Spleen (tissue), 11 donors: ENCODE results near the gene BTBD19. TPM values are rescaled to one million over a fixed set of nuclear protein-coding genes. Genes with fewer than 3 reads are reported as not detected.
A peak's percentile ranks its signal among the peaks of the same experiment; 100 is the strongest.

ENCODE experiments used
- DNase-seq: peaks from one replicate; pipeline ENCODE4 v3.0.0-alpha.2; 2020
- H3K27ac ChIP-seq, 8 donors: fragments of 200-600 bp; sonication (generic) in 7 of 8; 1 replicate in 4 of 8; 2 replicates in 4 of 8; pipeline versions ENCODE4 v1.5.0 to v1.8.0; 2016 to 2021; ENCODE audit warnings: inconsistent platforms in 4 of 8, mild to moderate bottlenecking in 4 of 8, moderate library complexity in 1 of 8
- H3K27me3 ChIP-seq, 7 donors: fragments of 200-600 bp; sonication (generic) in 6 of 7; replicated peaks in 1 of 7; 1 replicate in 4 of 7; 2 replicates in 3 of 7; pipeline versions ENCODE4 v1.5.0 to v1.8.0; 2016 to 2021; ENCODE audit warnings: inconsistent platforms in 3 of 7, mild to moderate bottlenecking in 1 of 7
- H3K36me3 ChIP-seq, 6 donors: fragments of 200-600 bp; sonication (generic) in 5 of 6; 1 replicate in 4 of 6; 2 replicates in 2 of 6; pipeline versions ENCODE4 v1.5.0 to v1.8.0; 2016 to 2021; ENCODE audit warnings: inconsistent platforms in 2 of 6
- H3K4me1 ChIP-seq, 6 donors: fragments of 200-600 bp; sonication (generic) in 5 of 6; 1 replicate in 3 of 6; 2 replicates in 3 of 6; pipeline versions ENCODE4 v1.5.0 to v1.8.0; 2016 to 2021; ENCODE audit warnings: inconsistent platforms in 3 of 6
- H3K4me3 ChIP-seq, 8 donors: fragments of 200-600 bp; sonication (generic) in 7 of 8; 1 replicate in 4 of 8; 2 replicates in 4 of 8; pipeline versions ENCODE4 v1.5.0 to v1.8.0; 2016 to 2021; ENCODE audit warnings: inconsistent platforms in 4 of 8, mild to moderate bottlenecking in 4 of 8, moderate library complexity in 2 of 8
- H3K9me3 ChIP-seq, 8 donors: fragments of 200-600 bp; sonication (generic) in 7 of 8; 1 replicate in 4 of 8; 2 replicates in 4 of 8; pipeline versions ENCODE4 v1.5.0 to v1.8.0; 2016 to 2021; ENCODE audit warnings: inconsistent platforms in 4 of 8
- POLR2A ChIP-seq, 3 donors: fragments of 450-650 bp; IDR thresholded peaks; one replicate each; pipeline ENCODE4 v1.5.1; 2017; ENCODE audit warnings: antibody characterized with exemption in 3 of 3, mild to moderate bottlenecking in 1 of 3
- POLR2AphosphoS5 ChIP-seq, 3 donors: sonication (generic); formaldehyde crosslinking; IDR thresholded peaks; one replicate each; pipeline ENCODE4 v1.5.1; 2017; ENCODE audit warnings: antibody characterized with exemption in 3 of 3
- WGBS, 5 donors: extraction: QIAGEN DNeasy Blood & Tissue Kit in 3 of 5; methylation state at CpG; one replicate each; pipeline versions ENCODE4 v1.1.5 to v1.1.7; 2013 to 2018; 5-methylcytosine and 5-hydroxymethylcytosine counted together
- intact Hi-C: fragments of 100-400 bp; cut with DNase I; formaldehyde crosslinking; loops from one replicate; pipeline ENCODE4 v1.15.0; 2023; ENCODE audit warnings: low total_unique reads
- polyA plus RNA-seq, 3 donors: library from polyadenylated mRNA; stranded (reverse); fragments of 200-250 nt; gene quantifications; one replicate each; pipeline ENCODE4 v1.2.1, GENCODE V29; 2013
- total RNA-seq, 7 donors: library from RNA; depleted of rRNA in 3 of 7; stranded (reverse); fragments of >200 nt in 3 of 7; fragmentation: NEBNext Ultra II Directional in 4 of 7; extraction: Animal tissue kit (Norgen Biotek cat#: 25700) in 4 of 7; gene quantifications; one replicate each; pipeline versions ENCODE4 v1.1.0 to v1.2.1, GENCODE V29; 2016 to 2021
- TF ChIP-seq, protein P1 (sequence below), 11 experiments: fragments of 200-600 bp in 7 of 11; fragments of 450-650 bp in 4 of 11; sonication (generic) in 4 of 11; IDR thresholded peaks in 8 of 11; conservative IDR thresholded peaks in 3 of 11; 1 replicate in 7 of 11; 2 replicates in 4 of 11; pipeline versions ENCODE4 v1.4.0 to v1.8.0; 2016 to 2021; ENCODE audit warnings: antibody characterized with exemption in 11 of 11, inconsistent platforms in 4 of 11, mild to moderate bottlenecking in 1 of 11
- donor health status: healthy with polysubstance abuse.
- donor health status: DM: no; HTN: no; CAD: no; lungs with moderate emphysema.
- donor health status: DM: no; HTN: no; CAD: no.
- donor health status: Bipolar disorder and iron deficiency.
- donor health status: healthy.
- donor health status: DM: no; HTN: no; CAD: no.
- donor health status: DM: yes; HTN: yes; CAD: no.

The BTBD19 gene
- total and polyA plus RNA-seq, 10 donors, result 0.73 to 11.9 (median 5.7) TPM

DNA sequence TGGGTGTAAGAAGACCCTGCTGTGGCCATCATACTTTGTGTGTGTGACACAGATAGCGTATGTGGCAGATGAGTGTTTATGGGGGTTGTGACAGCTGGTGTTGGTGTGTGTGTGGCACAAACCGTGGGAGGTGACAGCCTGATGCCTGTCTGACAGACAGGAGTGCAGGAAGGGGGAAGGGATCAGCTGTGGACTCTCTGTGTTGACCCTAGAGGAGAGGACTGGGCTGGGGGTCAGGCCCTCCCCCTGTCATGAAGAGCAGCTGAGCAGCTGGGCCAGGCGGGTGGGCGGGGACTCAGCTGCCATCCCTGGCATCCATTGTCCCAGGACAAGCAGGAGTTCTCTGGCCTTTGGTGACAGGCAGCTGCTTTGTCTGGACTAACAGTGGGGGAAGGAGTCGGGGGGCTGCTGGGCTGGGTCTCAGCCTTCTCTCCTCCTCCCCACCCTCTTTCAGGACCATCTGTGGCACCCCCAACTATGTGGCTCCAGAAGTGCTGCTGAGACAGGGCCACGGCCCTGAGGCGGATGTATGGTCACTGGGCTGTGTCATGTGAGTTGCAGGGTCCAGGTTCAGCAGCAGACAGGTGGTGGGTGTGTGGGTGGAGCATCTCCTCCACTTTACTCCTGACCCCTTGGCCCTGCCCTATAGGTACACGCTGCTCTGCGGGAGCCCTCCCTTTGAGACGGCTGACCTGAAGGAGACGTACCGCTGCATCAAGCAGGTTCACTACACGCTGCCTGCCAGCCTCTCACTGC is 5.8 kb upstream of the BTBD19 start:
- peak; percentile 79 for DNase-seq

DNA sequence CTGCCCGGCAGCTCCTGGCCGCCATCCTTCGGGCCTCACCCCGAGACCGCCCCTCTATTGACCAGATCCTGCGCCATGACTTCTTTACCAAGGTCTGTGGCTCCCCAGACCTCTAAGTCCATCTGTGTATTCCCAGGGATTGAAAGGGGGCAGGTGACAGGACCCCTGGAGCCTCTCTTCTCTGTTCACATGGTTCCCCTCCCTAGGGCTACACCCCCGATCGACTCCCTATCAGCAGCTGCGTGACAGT is 5.3 kb upstream of the BTBD19 start:
- Histone ChIP-seq H3K9me3 (no peaks in the 10 kb centered on the region), H3K4me3 (peak overlapping the region in 1 of 8 donors; percentile 87), H3K27ac (peak overlapping the region in 5 of 8 donors; percentile 47 to 98 (median 95)), H3K4me1 (peaks cover 29 to 87% (median 64%) of the 10 kb centered on the region in 6 donors), H3K27me3 (no peaks in the 10 kb centered on the region), H3K36me3 (peaks cover 0 to 51% (median 39%) of the 10 kb centered on the region in 6 donors)
- intact Hi-C loops, result no loop called here
- TF ChIP-seq, protein P1, sequence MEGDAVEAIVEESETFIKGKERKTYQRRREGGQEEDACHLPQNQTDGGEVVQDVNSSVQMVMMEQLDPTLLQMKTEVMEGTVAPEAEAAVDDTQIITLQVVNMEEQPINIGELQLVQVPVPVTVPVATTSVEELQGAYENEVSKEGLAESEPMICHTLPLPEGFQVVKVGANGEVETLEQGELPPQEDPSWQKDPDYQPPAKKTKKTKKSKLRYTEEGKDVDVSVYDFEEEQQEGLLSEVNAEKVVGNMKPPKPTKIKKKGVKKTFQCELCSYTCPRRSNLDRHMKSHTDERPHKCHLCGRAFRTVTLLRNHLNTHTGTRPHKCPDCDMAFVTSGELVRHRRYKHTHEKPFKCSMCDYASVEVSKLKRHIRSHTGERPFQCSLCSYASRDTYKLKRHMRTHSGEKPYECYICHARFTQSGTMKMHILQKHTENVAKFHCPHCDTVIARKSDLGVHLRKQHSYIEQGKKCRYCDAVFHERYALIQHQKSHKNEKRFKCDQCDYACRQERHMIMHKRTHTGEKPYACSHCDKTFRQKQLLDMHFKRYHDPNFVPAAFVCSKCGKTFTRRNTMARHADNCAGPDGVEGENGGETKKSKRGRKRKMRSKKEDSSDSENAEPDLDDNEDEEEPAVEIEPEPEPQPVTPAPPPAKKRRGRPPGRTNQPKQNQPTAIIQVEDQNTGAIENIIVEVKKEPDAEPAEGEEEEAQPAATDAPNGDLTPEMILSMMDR (IDR thresholded peaks at IDR 0.05 in 8 of 11, conservative IDR thresholded peaks at IDR 0.05 in 3 of 11), result no peak
- no peak for TF ChIP-seq POLR2A (IDR thresholded peaks at IDR 0.05)
- no peak for TF ChIP-seq POLR2AphosphoS5 (IDR thresholded peaks at IDR 0.05)
- 91 to 96% (median 95%) methylated on average over 9 of the region's 9 CpGs for WGBS, 5 donors
- no peak for DNase-seq

More for the DNA sequence above, 5.8 kb upstream of the BTBD19 start:
- 82 to 94% (median 83%) methylated on average over 8 to 13 of the region's 13 CpGs for WGBS, 5 donors
- peaks cover 0 to 51% (median 39%) of the 10 kb centered on the region in 6 donors for H3K36me3 ChIP-seq
- intact Hi-C loops, result no loop called here
- no peaks in the 10 kb centered on the region for H3K27me3 ChIP-seq
- no peaks in the 10 kb centered on the region for H3K9me3 ChIP-seq
- peak overlapping the region in 4 of 8 donors; percentile 68 to 87 (median 84) for H3K4me3 ChIP-seq
- TF ChIP-seq POLR2AphosphoS5 (IDR thresholded peaks at IDR 0.05) (peak in 1 of 3 donors; percentile 10), POLR2A (IDR thresholded peaks at IDR 0.05) (no peak)
- TF ChIP-seq, protein P1 (IDR thresholded peaks at IDR 0.05 in 8 of 11, conservative IDR thresholded peaks at IDR 0.05 in 3 of 11), result no peak
- H3K27ac ChIP-seq, result peak overlapping the region in 6 of 8 donors; percentile 47 to 98 (median 94)
- peaks cover 23 to 82% (median 59%) of the 10 kb centered on the region in 6 donors for H3K4me1 ChIP-seq

DNA sequence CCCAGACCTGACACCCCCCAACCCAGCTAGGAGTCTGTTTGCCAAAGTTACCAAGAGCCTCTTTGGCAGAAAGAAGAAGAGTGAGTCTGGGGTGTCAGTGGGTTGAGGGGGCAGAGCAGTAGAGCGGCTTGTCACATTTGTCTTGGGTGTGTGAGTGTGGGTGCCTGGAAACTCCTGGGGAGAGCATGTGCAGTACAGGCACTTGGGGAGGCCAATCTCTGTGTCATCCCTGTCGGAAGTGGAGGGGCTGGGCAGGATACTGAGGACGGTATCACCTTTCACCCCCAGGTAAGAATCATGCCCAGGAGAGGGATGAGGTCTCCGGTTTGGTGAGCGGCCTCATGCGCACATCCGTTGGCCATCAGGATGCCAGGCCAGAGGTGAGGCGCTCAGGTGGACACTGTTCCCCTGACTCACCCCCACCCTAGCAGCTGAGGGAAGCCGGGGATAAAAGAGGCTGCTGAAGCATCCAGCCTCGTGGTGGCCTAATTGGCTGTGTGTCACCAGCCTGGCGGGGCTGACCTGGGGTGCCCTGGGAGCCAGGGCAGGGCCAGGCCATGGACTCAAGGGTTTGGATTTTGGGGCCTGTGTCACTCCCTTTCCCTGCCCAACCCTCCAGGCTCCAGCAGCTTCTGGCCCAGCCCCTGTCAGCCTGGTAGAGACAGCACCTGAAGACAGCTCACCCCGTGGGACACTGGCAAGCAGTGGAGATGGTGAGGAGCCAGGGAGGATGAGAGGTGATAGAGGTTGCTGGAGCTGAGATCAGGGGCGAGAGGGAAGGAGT is 4.8 kb upstream of the BTBD19 start:
- no peaks in the 10 kb centered on the region for H3K9me3 ChIP-seq
- H3K4me1 ChIP-seq, result peaks cover 34 to 92% (median 69%) of the 10 kb centered on the region in 6 donors
- H3K27ac ChIP-seq, result peak overlapping the region in 5 of 8 donors; percentile 5 to 98 (median 94)
- peak overlapping the region in 1 of 8 donors; percentile 87 for H3K4me3 ChIP-seq
- intact Hi-C loops, result no loop called here
- TF ChIP-seq, protein P1 (IDR thresholded peaks at IDR 0.05 in 8 of 11, conservative IDR thresholded peaks at IDR 0.05 in 3 of 11), result no peak
- peak in 1 of 3 donors; percentile 21 for TF ChIP-seq POLR2AphosphoS5 (IDR thresholded peaks at IDR 0.05)
- H3K36me3 ChIP-seq, result peaks cover 0 to 51% (median 39%) of the 10 kb centered on the region in 6 donors
- peak; percentile 72 for DNase-seq
- no peaks in the 10 kb centered on the region for H3K27me3 ChIP-seq
- 84 to 93% (median 92%) methylated on average over 11 to 13 of the region's 13 CpGs for WGBS, 5 donors
